GM19240 (cell line): ENCODE data around the gene CYP26C1.

Source experiments
- DNase-seq: peaks from one replicate; pipeline ENCODE4 v3.0.0; 2011; ENCODE audit warnings: low spot score; ENCODE audit not compliant: insufficient read length

CYP26C1 gene

DNA sequence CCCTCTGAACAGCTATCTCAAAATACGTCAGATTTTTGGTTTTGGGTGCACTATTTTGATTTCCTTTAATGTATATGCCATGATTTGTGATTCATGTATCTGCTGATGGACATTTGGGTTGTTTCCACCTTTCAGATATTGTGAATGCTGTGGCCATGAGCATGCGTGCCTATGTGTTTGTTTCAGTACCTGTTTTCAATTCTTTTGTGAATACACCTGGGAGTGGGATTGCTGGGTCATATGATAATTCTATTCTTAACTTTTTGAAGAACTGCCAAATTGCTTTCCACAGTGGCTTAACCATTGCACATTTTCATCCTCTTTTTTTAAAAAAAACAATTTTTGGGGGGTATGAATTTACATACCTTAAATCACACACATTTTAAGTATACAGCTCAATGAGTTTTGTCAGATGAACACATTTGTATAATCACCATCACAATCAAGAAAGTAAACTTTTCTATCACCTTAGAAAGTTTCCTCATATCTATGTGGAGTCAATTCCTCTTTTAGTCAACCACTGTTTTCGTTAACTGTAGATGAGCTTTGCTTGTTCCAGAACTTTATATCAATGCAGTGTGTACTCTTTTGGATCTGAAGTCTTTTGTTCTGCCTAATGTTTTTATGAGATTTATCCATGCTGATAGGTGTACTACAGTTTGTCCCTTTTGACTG, 50.0 kb downstream of the CYP26C1 start:
- DNase-seq: no peak

DNA sequence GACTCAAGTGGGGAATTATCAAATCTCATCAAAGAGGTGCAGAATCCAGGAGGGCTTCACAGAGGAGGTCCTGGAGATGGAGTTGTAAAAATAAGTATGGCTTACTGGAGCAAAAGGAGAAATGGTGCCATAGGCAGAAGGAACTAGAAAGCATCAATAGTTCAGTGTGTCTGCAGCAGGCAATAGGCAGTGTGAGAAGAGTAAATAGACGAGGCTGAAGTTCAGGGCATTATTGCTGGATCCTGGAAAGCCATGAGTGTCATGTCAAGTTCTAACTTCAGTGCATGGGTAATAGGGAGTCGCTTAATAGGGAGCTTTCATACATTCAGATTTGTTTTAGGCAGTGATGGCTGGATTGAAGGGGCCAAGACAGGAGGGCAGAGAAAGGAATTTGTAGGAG, 52.4 kb downstream of the CYP26C1 start:
- no peak for DNase-seq

DNA sequence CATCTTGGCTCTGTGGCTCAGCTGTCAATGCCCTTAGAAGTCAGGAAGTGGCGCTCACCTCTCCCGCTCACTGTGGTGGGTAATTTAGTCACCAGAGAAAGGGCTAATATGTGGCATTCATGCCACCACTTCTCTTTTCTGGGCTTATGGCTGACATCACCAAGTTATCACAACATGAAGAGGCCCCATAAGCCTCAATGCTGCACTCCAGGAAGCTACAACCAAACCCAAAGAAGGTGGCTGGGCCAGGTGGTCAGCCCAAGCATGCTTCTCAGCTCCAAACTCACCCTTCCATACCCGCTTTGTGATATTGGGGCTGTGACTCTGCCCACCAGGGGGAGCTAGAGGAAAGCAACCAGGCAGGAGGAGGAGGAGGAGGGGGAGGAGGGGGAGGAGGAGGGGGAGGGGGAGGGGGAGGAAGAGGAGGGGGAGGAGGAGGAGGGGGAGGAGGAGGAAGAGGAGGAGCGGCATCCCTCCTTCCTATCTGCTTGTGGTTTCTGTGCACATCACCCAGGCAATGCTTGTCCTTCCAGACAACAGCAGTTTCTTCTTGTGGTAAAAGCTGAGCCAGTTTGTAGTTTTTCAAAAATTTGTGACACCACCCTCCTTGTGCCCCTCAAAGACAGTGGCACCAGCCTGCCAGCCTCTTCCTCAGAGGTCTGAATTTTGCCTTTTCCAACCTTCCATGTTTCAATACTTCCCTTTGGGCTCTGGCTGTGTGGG, 55.2 kb downstream of the CYP26C1 start:
- peak; percentile 55 for DNase-seq
